Natural killer cell (primary cell): ENCODE data around the gene CAP1. TPM values are rescaled to one million over a fixed set of nuclear protein-coding genes. Genes with fewer than 3 reads are reported as not detected.

Experiments
- ATAC-seq, 3 donors: fragments of 150-1000 bp in 2 of 3; fragments of 200-7000 bp in 1 of 3; cut with Tn5 transposase; 1 replicate in 1 of 3; 2 replicates in 2 of 3; pipeline ENCODE4 v1.10.0; 2021; ENCODE audit warnings: mild to moderate bottlenecking in 2 of 3, moderate library complexity in 2 of 3
- DNase-seq, 2 donors: peaks; one replicate each; pipeline versions ENCODE4 v3.0.0 to v3.0.0-alpha.2; 2013 to 2021; ENCODE audit warnings: mixed read lengths in 1 of 2
- H3K27ac ChIP-seq: one replicate; pipeline ENCODE4 v1.5.1; 2013; ENCODE audit warnings: mild to moderate bottlenecking, low read length
- H3K27me3 ChIP-seq: one replicate; pipeline ENCODE4 v1.6.1; 2013; ENCODE audit warnings: low read length; ENCODE audit not compliant: control insufficient read depth, insufficient read depth
- H3K36me3 ChIP-seq: one replicate; pipeline ENCODE4 v1.6.1; 2013; ENCODE audit warnings: low read length; ENCODE audit not compliant: control insufficient read depth, insufficient read depth
- H3K4me1 ChIP-seq: one replicate; pipeline ENCODE4 v1.6.1; 2013; ENCODE audit warnings: low read length; ENCODE audit not compliant: control insufficient read depth, insufficient read depth
- H3K4me3 ChIP-seq: one replicate; pipeline ENCODE4 v1.5.1; 2013; ENCODE audit warnings: low read length
- H3K9me3 ChIP-seq: one replicate; pipeline ENCODE4 v1.6.1; 2013; ENCODE audit warnings: low read length; ENCODE audit not compliant: control insufficient read depth, insufficient read depth
- H3K27ac Mint-ChIP-seq, 2 donors: one replicate each; pipeline ENCODE4 v1.8.0; 2022; ENCODE audit warnings: mild to moderate bottlenecking in 2 of 2, mixed read lengths in 2 of 2, moderate library complexity in 1 of 2
- H3K27me3 Mint-ChIP-seq, 2 donors: one replicate each; pipeline ENCODE4 v1.8.0; 2022; ENCODE audit warnings: low read depth in 2 of 2, mixed read lengths in 2 of 2
- H3K36me3 Mint-ChIP-seq: one replicate; pipeline ENCODE4 v1.8.0; 2022; ENCODE audit warnings: mixed read lengths
- H3K4me1 Mint-ChIP-seq, 2 donors: one replicate each; pipeline ENCODE4 v1.8.0; 2022; ENCODE audit warnings: mixed read lengths in 2 of 2
- H3K4me3 Mint-ChIP-seq: one replicate; pipeline ENCODE4 v1.8.0; 2022; ENCODE audit warnings: mild to moderate bottlenecking, moderate library complexity, mixed read lengths
- H3K9me3 Mint-ChIP-seq, 2 donors: one replicate each; pipeline ENCODE4 v1.8.0; 2022; ENCODE audit warnings: mixed read lengths in 2 of 2
- WGBS: methylation state at CpG from one replicate; pipeline ENCODE4 v1.1.7; 2013; ENCODE audit warnings: missing lambda C conversion rate; ENCODE audit not compliant: insufficient coverage; 5-methylcytosine and 5-hydroxymethylcytosine counted together
- intact Hi-C: fragments of 100-400 bp; cut with micrococcal nuclease; formaldehyde crosslinking; loops from one replicate; pipeline ENCODE4 v1.14.2; 2022
- total RNA-seq, 4 donors: library from RNA; stranded (reverse); fragments of 120-200 nt in 1 of 4; gene quantifications; one replicate each; pipeline versions ENCODE4 v1.2.3 to v1.2.4, GENCODE V29; 2013 to 2022
- TF ChIP-seq, protein P1 (sequence below): fragments of 200-600 bp; IDR thresholded peaks from one replicate; pipeline ENCODE4 v1.8.0; 2022; ENCODE audit warnings: antibody characterized with exemption

The CAP1 gene
- total RNA-seq, 3 donors from 2014 or later (not counting 1 experiment from before 2014, with no cell fraction given): 482 to 541 (median 537) TPM

DNA sequence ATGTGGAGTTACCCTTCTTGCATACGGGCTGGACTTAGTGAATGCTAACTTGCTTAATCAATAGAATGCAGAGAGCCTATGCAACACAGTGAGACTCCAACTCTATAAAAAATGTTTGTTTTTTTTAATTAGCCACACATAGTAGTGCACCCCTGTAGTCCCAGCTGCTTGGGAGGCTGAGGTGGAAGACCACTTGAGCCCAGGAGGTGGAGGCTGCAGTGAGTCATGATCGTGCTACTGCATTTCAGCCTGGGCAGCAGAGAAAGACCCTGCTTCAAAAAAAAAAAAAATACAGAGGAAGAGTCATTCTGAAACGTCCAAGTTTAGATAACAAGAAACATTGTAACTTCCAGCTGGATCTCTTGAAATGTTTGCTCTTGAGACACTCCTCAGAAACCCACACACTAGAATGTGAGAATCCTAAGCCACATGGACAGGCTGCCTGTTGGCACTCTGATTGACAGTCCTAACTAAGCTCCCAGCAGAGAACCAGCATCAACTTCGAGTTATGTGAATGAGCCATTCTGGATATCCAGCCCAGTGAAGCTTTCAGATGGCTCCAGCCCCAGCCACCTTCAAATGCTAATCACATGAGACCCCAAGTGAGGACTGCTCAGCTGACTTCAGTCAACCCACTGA lies 20.0 kb upstream of the CAP1 start:
- Histone ChIP-seq H3K36me3 (no peaks in the 10 kb centered on the region), H3K27me3 (no peaks in the 10 kb centered on the region), H3K9me3 (no peaks in the 10 kb centered on the region), H3K27ac (no peak overlapping the region), H3K4me3 (no peak overlapping the region), H3K4me1 (no peaks in the 10 kb centered on the region)
- Mint-ChIP-seq H3K4me1 (peaks cover 0 to 4% of the 10 kb centered on the region in 2 donors), H3K36me3 (no peaks in the 10 kb centered on the region), H3K4me3 (no peak overlapping the region), H3K9me3 (no peaks in the 10 kb centered on the region), H3K27ac (no peak overlapping the region), H3K27me3 (no peaks in the 10 kb centered on the region)
- WGBS: 76% methylated on average over 3 of the region's 4 CpGs
- TF ChIP-seq, protein P1, sequence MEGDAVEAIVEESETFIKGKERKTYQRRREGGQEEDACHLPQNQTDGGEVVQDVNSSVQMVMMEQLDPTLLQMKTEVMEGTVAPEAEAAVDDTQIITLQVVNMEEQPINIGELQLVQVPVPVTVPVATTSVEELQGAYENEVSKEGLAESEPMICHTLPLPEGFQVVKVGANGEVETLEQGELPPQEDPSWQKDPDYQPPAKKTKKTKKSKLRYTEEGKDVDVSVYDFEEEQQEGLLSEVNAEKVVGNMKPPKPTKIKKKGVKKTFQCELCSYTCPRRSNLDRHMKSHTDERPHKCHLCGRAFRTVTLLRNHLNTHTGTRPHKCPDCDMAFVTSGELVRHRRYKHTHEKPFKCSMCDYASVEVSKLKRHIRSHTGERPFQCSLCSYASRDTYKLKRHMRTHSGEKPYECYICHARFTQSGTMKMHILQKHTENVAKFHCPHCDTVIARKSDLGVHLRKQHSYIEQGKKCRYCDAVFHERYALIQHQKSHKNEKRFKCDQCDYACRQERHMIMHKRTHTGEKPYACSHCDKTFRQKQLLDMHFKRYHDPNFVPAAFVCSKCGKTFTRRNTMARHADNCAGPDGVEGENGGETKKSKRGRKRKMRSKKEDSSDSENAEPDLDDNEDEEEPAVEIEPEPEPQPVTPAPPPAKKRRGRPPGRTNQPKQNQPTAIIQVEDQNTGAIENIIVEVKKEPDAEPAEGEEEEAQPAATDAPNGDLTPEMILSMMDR: no peak
- DNase-seq: no peak
- no peak for ATAC-seq
- intact Hi-C loops: no loop called here

- Mint-ChIP-seq H3K9me3 (no peaks in the 10 kb centered on the region), H3K4me3 (no peak overlapping the region), H3K4me1 (peaks cover 0 to 4% of the 10 kb centered on the region in 2 donors), H3K36me3 (no peaks in the 10 kb centered on the region), H3K27ac (no peak overlapping the region), H3K27me3 (no peaks in the 10 kb centered on the region)
- Histone ChIP-seq H3K27ac (no peak overlapping the region), H3K4me1 (no peaks in the 10 kb centered on the region), H3K9me3 (peaks cover 5% of the 10 kb centered on the region), H3K27me3 (no peaks in the 10 kb centered on the region), H3K36me3 (no peaks in the 10 kb centered on the region), H3K4me3 (no peak overlapping the region)
- intact Hi-C loops: no loop called here
- 82% methylated on average over 4 of the region's 4 CpGs for WGBS
- TF ChIP-seq, protein P1: no peak
- no peak for DNase-seq
- ATAC-seq: no peak
Measured at GRCh38 chr1:40023379-40023944, 17.1 kb upstream of the CAP1 start.

- no peaks in the 10 kb centered on the region for H3K27me3 Mint-ChIP-seq
Measured at GRCh38 chr1:40024671-40025070, 15.9 kb upstream of the CAP1 start.

More at GRCh38 chr1:40024671-40025070, 15.9 kb upstream of the CAP1 start:
- Histone ChIP-seq H3K4me3 (no peak overlapping the region), H3K9me3 (peaks cover 5% of the 10 kb centered on the region), H3K27ac (no peak overlapping the region), H3K36me3 (no peaks in the 10 kb centered on the region), H3K27me3 (no peaks in the 10 kb centered on the region), H3K4me1 (peaks cover 4% of the 10 kb centered on the region)
- Mint-ChIP-seq H3K36me3 (no peaks in the 10 kb centered on the region), H3K4me1 (peaks cover 3% of the 10 kb centered on the region in 2 donors), H3K27ac (no peak overlapping the region), H3K4me3 (no peak overlapping the region), H3K9me3 (no peaks in the 10 kb centered on the region)
- DNase-seq: no peak
- intact Hi-C loops: no loop called here
- 79% methylated on average over 2 of the region's 2 CpGs for WGBS
- TF ChIP-seq, protein P1: no peak
- ATAC-seq: no peak
